GM21423 (cell line): Measurements from ENCODE around the gene CAMK2N2.

Source experiments
- ATAC-seq: cut with Tn5 transposase; IDR thresholded peaks from one replicate; pipeline ENCODE4 v1.9.1; 2021; ENCODE audit warnings: mild to moderate bottlenecking, moderate library complexity; ENCODE audit not compliant: unreplicated experiment

The CAMK2N2 gene

GRCh38 chr3:184241447-184242296, 19.7 kb downstream of the CAMK2N2 start:
- ATAC-seq = no peak

- no peak for ATAC-seq
These were observed 20.3 kb downstream of the CAMK2N2 start for GRCh38 chr3:184241141-184241446.

- ATAC-seq = no peak
These were observed 20.8 kb downstream of the CAMK2N2 start for GRCh38 chr3:184240384-184241140.

- no peak for ATAC-seq
These were observed 21.6 kb downstream of the CAMK2N2 start for GRCh38 chr3:184239708-184240107.

GRCh38 chr3:184239221-184239620, 22.1 kb downstream of the CAMK2N2 start:
- ATAC-seq = no peak

GRCh38 chr3:184238246-184238818, 23.0 kb downstream of the CAMK2N2 start:
- no peak for ATAC-seq

GRCh38 chr3:184237807-184238206, 23.5 kb downstream of the CAMK2N2 start:
- ATAC-seq = no peak

- ATAC-seq = no peak
These were observed 24.1 kb downstream of the CAMK2N2 start for GRCh38 chr3:184237211-184237610.

GRCh38 chr3:184236636-184237035, 24.7 kb downstream of the CAMK2N2 start:
- no peak for ATAC-seq

GRCh38 chr3:184236033-184236410, 25.3 kb downstream of the CAMK2N2 start:
- no peak for ATAC-seq

GRCh38 chr3:184235381-184236032, 25.8 kb downstream of the CAMK2N2 start:
- ATAC-seq = no peak

- ATAC-seq = no peak
These were observed 26.5 kb downstream of the CAMK2N2 start for GRCh38 chr3:184234671-184235380.

- ATAC-seq = no peak
These were observed 27.1 kb downstream of the CAMK2N2 start for GRCh38 chr3:184234224-184234623.

- no peak for ATAC-seq
These were observed 28.1 kb downstream of the CAMK2N2 start for GRCh38 chr3:184233127-184233843.

- no peak for ATAC-seq
These were observed 29.7 kb downstream of the CAMK2N2 start for GRCh38 chr3:184231671-184232070.

- no peak for ATAC-seq
These were observed 30.5 kb downstream of the CAMK2N2 start for GRCh38 chr3:184230603-184231528.

- no peak for ATAC-seq
These were observed 31.2 kb downstream of the CAMK2N2 start for GRCh38 chr3:184230081-184230602.

GRCh38 chr3:184229394-184230080, 31.8 kb downstream of the CAMK2N2 start, which contains the start of gene VWA5B2:
VWA5B2 (plus strand) TSS chr3:184229585; CDS start chr3:184230529, 944 bp downstream.
- ATAC-seq = peak; percentile 85
